AG09309 (cell line): ENCODE measurements around the gene CELSR3.

Experiments
- DNase-seq: peaks from one replicate; pipeline ENCODE4 v3.0.0-alpha.2; 2010; ENCODE audit warnings: low read depth
- H3K4me3 ChIP-seq: 2 replicates; pipeline ENCODE4 v1.5.1; 2011; ENCODE audit warnings: mild to moderate bottlenecking, low read depth, low read length, moderate library complexity; ENCODE audit not compliant: control insufficient read depth
- CTCF ChIP-seq: IDR thresholded peaks from 2 replicates; pipeline ENCODE4 v1.5.1; 2011; ENCODE audit warnings: mild to moderate bottlenecking, low read depth, low read length, inconsistent platforms; ENCODE audit not compliant: insufficient read depth, control insufficient read depth; ENCODE audit errors: missing control alignments

CELSR3 gene

GRCh38 chr3:48623851-48624547 is 38.7 kb downstream of the CELSR3 start:
- no peak for TF ChIP-seq CTCF
- no peak for DNase-seq
- H3K4me3 ChIP-seq = no peak overlapping the region

- no peak for DNase-seq
- TF ChIP-seq CTCF = no peak
- no peak within 1 kb of the TSS for H3K4me3 ChIP-seq
Observed at GRCh38 chr3:48621461-48621869, 41.2 kb downstream of the CELSR3 start, which contains the start of gene TMEM89. Gene TMEM89, minus strand, starts transcription at chr3:48621769. Its CDS starts 13 bp downstream, at chr3:48621756.

- no peak for TF ChIP-seq CTCF
Observed at GRCh38 chr3:48619541-48620524, 42.9 kb downstream of the CELSR3 start.

GRCh38 chr3:48617559-48617958 is 45.1 kb downstream of the CELSR3 start:
- no peak for TF ChIP-seq CTCF
- no peak for DNase-seq
- no peak overlapping the region for H3K4me3 ChIP-seq

More at GRCh38 chr3:48619541-48620524, 42.9 kb downstream of the CELSR3 start:
- no peak for DNase-seq
- H3K4me3 ChIP-seq = no peak overlapping the region

- TF ChIP-seq CTCF = no peak
- H3K4me3 ChIP-seq = no peak overlapping the region
- peak; percentile 65 for DNase-seq
Observed at GRCh38 chr3:48614044-48614443, 48.6 kb downstream of the CELSR3 start.

GRCh38 chr3:48612309-48612708 is 50.4 kb downstream of the CELSR3 start:
- H3K4me3 ChIP-seq = no peak overlapping the region
- TF ChIP-seq CTCF = no peak
- no peak for DNase-seq
